PC-3 (cell line): Measurements from ENCODE around the gene MYO3B. TPM values are rescaled to one million over a fixed set of nuclear protein-coding genes. Genes with fewer than 3 reads are reported as not detected.

Experiments
- ATAC-seq: fragments of 200-7000 bp; cut with Tn5 transposase; 2 replicates; pipeline ENCODE4 v1.9.1; 2020; ENCODE audit warnings: mild to moderate bottlenecking, moderate library complexity
- BruUV-seq: library from RNA; stranded (reverse); fragments of 400-500 nt; replicated peaks from 2 replicates; lab custom pipeline; 2021; lab: Mats Ljungman, UMichigan
- CTCF ChIA-PET: fragments of 300-600 bp; sonication (Branson Sonifier 250); formaldehyde crosslinking; loops from one replicate; lab custom pipeline; 2022; ENCODE audit warnings: antibody characterized with exemption; lab: Charles Lee
- POLR2A ChIA-PET: fragments of 300-600 bp; sonication (Branson Sonifier 250); formaldehyde crosslinking; loops from one replicate; lab custom pipeline; 2022; ENCODE audit warnings: antibody characterized with exemption; ENCODE audit not compliant: unreplicated experiment; lab: Charles Lee
- DNase-seq: peaks from one replicate; pipeline ENCODE4 v3.0.0-alpha.2; 2015
- H2AFZ ChIP-seq: fragments of 300-600 bp; sonication (generic); 2 replicates; pipeline ENCODE4 v1.6.0; 2016; ENCODE audit warnings: antibody characterized with exemption, low read length
- H3F3A ChIP-seq: fragments of 300-600 bp; sonication (generic); one replicate; pipeline ENCODE4 v1.6.0; 2017; ENCODE audit warnings: antibody characterized with exemption, low read length, control low read depth, mild to moderate bottlenecking; ENCODE audit not compliant: unreplicated experiment
- H3K27ac ChIP-seq: fragments of 300-600 bp; sonication (generic); 2 replicates; pipeline ENCODE4 v1.5.1; 2016; ENCODE audit warnings: mild to moderate bottlenecking, low read length
- H3K27me3 ChIP-seq: fragments of 300-600 bp; sonication (generic); 2 replicates; pipeline ENCODE4 v1.6.1; 2016; ENCODE audit warnings: low read length, mixed read lengths
- H3K36me3 ChIP-seq: fragments of 300-600 bp; sonication (generic); 2 replicates; pipeline ENCODE4 v1.6.1; 2016; ENCODE audit warnings: low read depth, mixed run types, low read length, mixed read lengths
- H3K4me1 ChIP-seq: fragments of 300-600 bp; sonication (generic); 2 replicates; pipeline ENCODE4 v1.5.1; 2016; ENCODE audit warnings: low read length; ENCODE audit not compliant: insufficient read depth
- H3K4me2 ChIP-seq: fragments of 300-600 bp; sonication (generic); 2 replicates; pipeline ENCODE4 v1.6.0; 2016; ENCODE audit warnings: low read length
- H3K4me3 ChIP-seq: fragments of 300-600 bp; sonication (generic); 2 replicates; pipeline ENCODE4 v1.5.1; 2016; ENCODE audit warnings: mild to moderate bottlenecking, low read length, mixed read lengths
- H3K79me2 ChIP-seq: fragments of 300-600 bp; sonication (generic); 2 replicates; pipeline ENCODE4 v1.6.1; 2017; ENCODE audit warnings: low read length, mixed read lengths
- H3K9ac ChIP-seq: fragments of 300-600 bp; sonication (generic); 2 replicates; pipeline ENCODE4 v1.6.0; 2016; ENCODE audit warnings: mild to moderate bottlenecking, low read length
- H3K9me2 ChIP-seq: fragments of 300-600 bp; sonication (generic); replicated peaks from 2 replicates; pipeline ENCODE4 v1.6.1; 2016; ENCODE audit warnings: mixed run types, low read length, mixed read lengths
- H3K9me3 ChIP-seq: fragments of 300-600 bp; sonication (generic); 2 replicates; pipeline ENCODE4 v1.6.1; 2016; ENCODE audit warnings: low read length, mixed read lengths
- H4K20me1 ChIP-seq: fragments of 300-600 bp; sonication (generic); 2 replicates; pipeline ENCODE4 v1.6.1; 2016; ENCODE audit warnings: low read length, mixed read lengths
- EZH2 ChIP-seq: fragments of 300-600 bp; sonication (generic); IDR thresholded peaks from one replicate; pipeline ENCODE4 v1.6.1; 2017; ENCODE audit warnings: antibody characterized with exemption, mild to moderate bottlenecking, low read length; ENCODE audit not compliant: unreplicated experiment
- EZH2phosphoT487 ChIP-seq: fragments of 300-600 bp; sonication (generic); IDR thresholded peaks from 2 replicates; pipeline ENCODE4 v1.6.1; 2018; ENCODE audit warnings: mild to moderate bottlenecking, antibody characterized with exemption, low read length, borderline replicate concordance
- intact Hi-C: fragments of 100-400 bp; cut with micrococcal nuclease; formaldehyde crosslinking; loops from 2 replicates; pipeline ENCODE4 v1.9.0; 2023
- total RNA-seq: library from RNA; depleted of rRNA; stranded (reverse); fragments of >200 nt; gene quantifications from 2 replicates; pipeline ENCODE4 v1.2.3, GENCODE V29; 2014
- TF ChIP-seq, protein P1 (sequence below): fragments of 300-600 bp; sonication (generic); conservative IDR thresholded peaks from 2 replicates; pipeline ENCODE4 v1.5.1; 2017; ENCODE audit warnings: antibody characterized with exemption, low read depth, mild to moderate bottlenecking, low read length

Gene MYO3B
- total RNA-seq, 1 experiment from 2014 or later: 1.1 TPM

- Histone ChIP-seq H4K20me1 (no peaks in the 10 kb centered on the region), H3K27ac (no peak overlapping the region), H3K9me3 (no peaks in the 10 kb centered on the region), H3K27me3 (no peaks in the 10 kb centered on the region), H3K36me3 (no peaks in the 10 kb centered on the region), H3K4me3 (no peak overlapping the region), H2AFZ (no peak overlapping the region), H3K79me2 (no peaks in the 10 kb centered on the region), H3K9me2 (no peaks in the 10 kb centered on the region), H3K4me1 (peaks cover 26% of the 10 kb centered on the region), H3K9ac (no peak overlapping the region), H3F3A (no peaks in the 10 kb centered on the region), H3K4me2 (no peak overlapping the region)
- TF ChIP-seq, protein P1, sequence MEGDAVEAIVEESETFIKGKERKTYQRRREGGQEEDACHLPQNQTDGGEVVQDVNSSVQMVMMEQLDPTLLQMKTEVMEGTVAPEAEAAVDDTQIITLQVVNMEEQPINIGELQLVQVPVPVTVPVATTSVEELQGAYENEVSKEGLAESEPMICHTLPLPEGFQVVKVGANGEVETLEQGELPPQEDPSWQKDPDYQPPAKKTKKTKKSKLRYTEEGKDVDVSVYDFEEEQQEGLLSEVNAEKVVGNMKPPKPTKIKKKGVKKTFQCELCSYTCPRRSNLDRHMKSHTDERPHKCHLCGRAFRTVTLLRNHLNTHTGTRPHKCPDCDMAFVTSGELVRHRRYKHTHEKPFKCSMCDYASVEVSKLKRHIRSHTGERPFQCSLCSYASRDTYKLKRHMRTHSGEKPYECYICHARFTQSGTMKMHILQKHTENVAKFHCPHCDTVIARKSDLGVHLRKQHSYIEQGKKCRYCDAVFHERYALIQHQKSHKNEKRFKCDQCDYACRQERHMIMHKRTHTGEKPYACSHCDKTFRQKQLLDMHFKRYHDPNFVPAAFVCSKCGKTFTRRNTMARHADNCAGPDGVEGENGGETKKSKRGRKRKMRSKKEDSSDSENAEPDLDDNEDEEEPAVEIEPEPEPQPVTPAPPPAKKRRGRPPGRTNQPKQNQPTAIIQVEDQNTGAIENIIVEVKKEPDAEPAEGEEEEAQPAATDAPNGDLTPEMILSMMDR: no peak
- TF ChIP-seq EZH2 (no peak), EZH2phosphoT487 (no peak)
- BruUV-seq: no TSS peak
- CTCF ChIA-PET: no interaction called here
- POLR2A ChIA-PET: no interaction called here
- DNase-seq (no peak), ATAC-seq (no peak)
- intact Hi-C loops: no loop called here
Measured at GRCh38 chr2:170143045-170143717, 34.8 kb upstream of the MYO3B start.

- no peak overlapping the region for H3K27ac ChIP-seq
- TF ChIP-seq EZH2: no peak
- TF ChIP-seq, protein P1: no peak
- TF ChIP-seq EZH2phosphoT487: no peak
- H3K9me3 ChIP-seq: no peaks in the 10 kb centered on the region
- no TSS peak for BruUV-seq
- peaks cover 33% of the 10 kb centered on the region for H3K4me1 ChIP-seq
- no peaks in the 10 kb centered on the region for H3K27me3 ChIP-seq
- ChIA-PET POLR2A (interaction anchor here (0.7 kb wide), 1 partner anchor 218 kb away, joined by 4 read pairs; no protein-coding TSS in a partner anchor), CTCF (no interaction called here)
- H2AFZ ChIP-seq: no peak overlapping the region
- H3K9me2 ChIP-seq: no peaks in the 10 kb centered on the region
- intact Hi-C loops: no loop called here
- H3K4me2 ChIP-seq: no peak overlapping the region
- no peaks in the 10 kb centered on the region for H3F3A ChIP-seq
- ATAC-seq (no peak), DNase-seq (no peak)
- H3K36me3 ChIP-seq: no peaks in the 10 kb centered on the region
- no peak overlapping the region for H3K9ac ChIP-seq
- H3K79me2 ChIP-seq: no peaks in the 10 kb centered on the region
- no peaks in the 10 kb centered on the region for H4K20me1 ChIP-seq
- H3K4me3 ChIP-seq: no peak overlapping the region
Measured at GRCh38 chr2:170144761-170145160, 33.2 kb upstream of the MYO3B start.

DNA sequence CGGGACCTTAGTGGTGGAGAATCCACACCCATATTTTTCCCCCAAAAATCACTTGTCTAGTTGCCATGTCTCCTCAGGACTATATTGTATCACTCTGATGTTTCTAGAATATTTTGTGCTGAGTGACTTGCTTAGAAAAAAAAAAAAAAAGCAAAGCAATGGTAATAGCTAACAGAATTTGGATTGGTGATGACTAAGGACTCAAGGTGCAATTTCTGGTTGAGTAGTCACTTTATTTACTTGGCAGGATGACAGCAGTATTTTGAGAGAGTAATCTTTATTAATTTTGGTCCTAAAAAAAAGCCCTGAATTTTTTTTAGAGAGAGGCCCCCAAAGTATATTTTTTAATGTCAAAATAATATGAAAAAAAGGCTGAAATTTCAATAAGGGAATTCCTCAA is 32.8 kb upstream of the MYO3B start:
- Histone ChIP-seq H3K4me2 (no peak overlapping the region; the same call in 1 of the 2 replicates), H2AFZ (no peak overlapping the region), H3K4me1 (peaks cover 33% of the 10 kb centered on the region), H3K79me2 (no peaks in the 10 kb centered on the region), H3K27me3 (no peaks in the 10 kb centered on the region), H3K9me2 (no peaks in the 10 kb centered on the region), H4K20me1 (no peaks in the 10 kb centered on the region), H3F3A (no peaks in the 10 kb centered on the region), H3K9ac (no peak overlapping the region), H3K27ac (no peak overlapping the region), H3K36me3 (no peaks in the 10 kb centered on the region), H3K9me3 (no peaks in the 10 kb centered on the region), H3K4me3 (no peak overlapping the region)
- DNase-seq (peak; percentile 75), ATAC-seq (no peak)
- POLR2A ChIA-PET: interaction anchor here (0.7 kb wide), 1 partner anchor 218 kb away, joined by 4 read pairs; no protein-coding TSS in a partner anchor
- TF ChIP-seq EZH2 (no peak), EZH2phosphoT487 (no peak)
- TF ChIP-seq, protein P1: no peak
- CTCF ChIA-PET: no interaction called here
- intact Hi-C loops: no loop called here
- BruUV-seq: no TSS peak
